ENCODE data around the gene ADARB1. TPM values are rescaled to one million over a fixed set of nuclear protein-coding genes. Genes with fewer than 3 reads are reported as not detected.
A peak's percentile ranks its signal among the peaks of the same experiment; 100 is the strongest.

Gene ADARB1
- total and polyA plus RNA-seq, 9 of the 15 experiments (the other 6 are each of a cell fraction or from before 2014, with no cell fraction given) = 6.7 to 16.0 (median 8.3) TPM

DNA sequence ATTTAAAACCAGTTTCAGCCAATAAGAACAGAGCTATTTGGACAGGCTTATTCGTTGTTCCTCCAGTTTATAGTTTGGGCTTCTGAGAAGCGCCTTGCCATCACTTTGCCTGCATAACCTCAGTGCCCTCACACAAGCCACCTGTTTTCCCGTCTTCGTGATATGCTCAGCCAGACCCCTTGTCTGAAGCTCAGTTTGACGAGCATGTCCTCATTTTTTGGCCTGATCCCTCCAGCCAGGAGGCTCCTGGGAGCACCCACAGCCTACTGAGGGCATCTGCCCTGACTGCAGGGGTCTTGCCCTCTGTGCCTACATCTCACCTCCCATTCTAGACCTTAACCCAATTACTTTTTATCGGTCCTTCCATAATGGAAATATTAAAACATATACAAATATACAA is 95.3 kb downstream of the ADARB1 start:
- FAIRE-seq = peak; percentile 48
- Histone ChIP-seq H3K4me2 (ENCODE audit: insufficient read depth, low read length) (no peak overlapping the region), H3K4me1 (replicated peaks in 1 of 2; ENCODE audit: control insufficient read depth in 2 of 2, insufficient read depth in 2 of 2, low read length in 2 of 2) (peaks cover 0 to 9% of the 10 kb centered on the region in 2 experiments; a peak in 4 of 5 replicates), H3K9ac (ENCODE audit: insufficient read depth in 1 of 2, low read depth in 2 of 2, low read length in 2 of 2) (0 out of 4 replicates have a peak overlapping the region, but pooled peaks of 1 of the 2 experiments have one; percentile 32), H3K27ac (ENCODE audit: extremely low read depth, low read depth, low read length) (no peak overlapping the region), H3K4me3 (no peak overlapping the region), H3K36me3 (ENCODE audit: control insufficient read depth, insufficient read depth, low read length) (no peaks in the 10 kb centered on the region), H3K27me3 (ENCODE audit: control insufficient read depth in 2 of 2, insufficient read depth in 2 of 2, low read length in 2 of 2) (no peaks in the 10 kb centered on the region; a peak in 1 of 5 replicates), H3K79me2 (ENCODE audit: control insufficient read depth, insufficient read depth, low read length) (no peaks in the 10 kb centered on the region), H4K20me1 (replicated peaks; ENCODE audit: control insufficient read depth, insufficient read depth, low read length) (no peaks in the 10 kb centered on the region; the same call in 1 of the 2 replicates), H3K9me1 (ENCODE audit: control insufficient read depth, insufficient read depth, low read length) (no peaks in the 10 kb centered on the region), H2AFZ (ENCODE audit: low read depth, low read length) (no peak overlapping the region), H3K9me3 (replicated peaks; ENCODE audit: control insufficient read depth, insufficient read depth, low read depth, low read length) (no peaks in the 10 kb centered on the region)
- ATAC-seq = no peak
- no peak for DNase-seq (ENCODE audit: extremely low read depth in 1 of 4, low spot score in 3 of 4)
- TF ChIP-seq HIVEP1 (CRISPR knock-in tag; IDR thresholded peaks at IDR 0.05) (no peak), ZNF77 (CRISPR knock-in tag; IDR thresholded peaks at IDR 0.05) (no peak), ARNT (IDR thresholded peaks at IDR 0.05) (no peak), GABPB1 (CRISPR knock-in tag; IDR thresholded peaks at IDR 0.05) (no peak), NCOA4 (IDR thresholded peaks at IDR 0.05; ENCODE audit: partially characterized antibody) (no peak), ZNF644 (tag; IDR thresholded peaks at IDR 0.05; ENCODE audit: low read depth) (no peak), ZNF551 (CRISPR knock-in tag; IDR thresholded peaks at IDR 0.05) (no peak), HDAC3 (IDR thresholded peaks at IDR 0.05; ENCODE audit: borderline replicate concordance, partially characterized antibody) (no peak), ZZZ3 (IDR thresholded peaks at IDR 0.05) (no peak), TBL1XR1 (IDR thresholded peaks at IDR 0.05; ENCODE audit: low read length in 2 of 2) (no peak), FOS (IDR thresholded peaks at IDR 0.05; ENCODE audit: extremely low read depth, insufficient read length) (no peak), ZFPM2 (CRISPR knock-in tag; IDR thresholded peaks at IDR 0.05) (no peak), CHD2 (IDR thresholded peaks at IDR 0.05; ENCODE audit: low read depth, low read length) (no peak)
- TF ChIP-seq, protein P1, sequence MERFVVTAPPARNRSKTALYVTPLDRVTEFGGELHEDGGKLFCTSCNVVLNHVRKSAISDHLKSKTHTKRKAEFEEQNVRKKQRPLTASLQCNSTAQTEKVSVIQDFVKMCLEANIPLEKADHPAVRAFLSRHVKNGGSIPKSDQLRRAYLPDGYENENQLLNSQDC (CRISPR knock-in tag; IDR thresholded peaks at IDR 0.05) = no peak
- TF ChIP-seq, protein P2, sequence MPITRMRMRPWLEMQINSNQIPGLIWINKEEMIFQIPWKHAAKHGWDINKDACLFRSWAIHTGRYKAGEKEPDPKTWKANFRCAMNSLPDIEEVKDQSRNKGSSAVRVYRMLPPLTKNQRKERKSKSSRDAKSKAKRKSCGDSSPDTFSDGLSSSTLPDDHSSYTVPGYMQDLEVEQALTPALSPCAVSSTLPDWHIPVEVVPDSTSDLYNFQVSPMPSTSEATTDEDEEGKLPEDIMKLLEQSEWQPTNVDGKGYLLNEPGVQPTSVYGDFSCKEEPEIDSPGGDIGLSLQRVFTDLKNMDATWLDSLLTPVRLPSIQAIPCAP (CRISPR knock-in tag; IDR thresholded peaks at IDR 0.05; ENCODE audit: borderline replicate concordance) = no peak
- TF ChIP-seq, protein P3, sequence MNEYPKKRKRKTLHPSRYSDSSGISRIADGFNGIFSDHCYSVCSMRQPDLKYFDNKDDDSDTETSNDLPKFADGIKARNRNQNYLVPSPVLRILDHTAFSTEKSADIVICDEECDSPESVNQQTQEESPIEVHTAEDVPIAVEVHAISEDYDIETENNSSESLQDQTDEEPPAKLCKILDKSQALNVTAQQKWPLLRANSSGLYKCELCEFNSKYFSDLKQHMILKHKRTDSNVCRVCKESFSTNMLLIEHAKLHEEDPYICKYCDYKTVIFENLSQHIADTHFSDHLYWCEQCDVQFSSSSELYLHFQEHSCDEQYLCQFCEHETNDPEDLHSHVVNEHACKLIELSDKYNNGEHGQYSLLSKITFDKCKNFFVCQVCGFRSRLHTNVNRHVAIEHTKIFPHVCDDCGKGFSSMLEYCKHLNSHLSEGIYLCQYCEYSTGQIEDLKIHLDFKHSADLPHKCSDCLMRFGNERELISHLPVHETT (CRISPR knock-in tag; conservative IDR thresholded peaks at IDR 0.05 in 1 of 2, IDR thresholded peaks at IDR 0.05 in 1 of 2) = no peak
- intact Hi-C loops (cut with micrococcal nuclease) (no loop called here), in situ Hi-C loops (cut with MboI) (no loop called here)
- WGBS (ENCODE audit: insufficient coverage, low coverage, missing lambda C conversion rate) = 32% methylated on average over 6 of the region's 6 CpGs
- BruUV-seq (replicated peaks) = no TSS peak
- POLR2A ChIA-PET = interaction anchor here (1.4 to 3.6 kb wide), 2 partner anchors 13 to 118 kb away, joined by 4 to 13 read pairs; partner anchors contain the start of gene POFUT2
- CTCF ChIA-PET (ENCODE audit: low intra/inter-chr PET ratio) = no interaction called here

All from K562 (cell line).